ENCODE data around the gene CCDC51. TPM values are rescaled to one million over a fixed set of nuclear protein-coding genes. Genes with fewer than 3 reads are reported as not detected.

CCDC51 gene
- total and polyA plus RNA-seq, 9 of the 15 experiments (the other 6 are each of a cell fraction or from before 2014, with no cell fraction given) = 6.5 to 18.6 (median 15.7) TPM

DNA sequence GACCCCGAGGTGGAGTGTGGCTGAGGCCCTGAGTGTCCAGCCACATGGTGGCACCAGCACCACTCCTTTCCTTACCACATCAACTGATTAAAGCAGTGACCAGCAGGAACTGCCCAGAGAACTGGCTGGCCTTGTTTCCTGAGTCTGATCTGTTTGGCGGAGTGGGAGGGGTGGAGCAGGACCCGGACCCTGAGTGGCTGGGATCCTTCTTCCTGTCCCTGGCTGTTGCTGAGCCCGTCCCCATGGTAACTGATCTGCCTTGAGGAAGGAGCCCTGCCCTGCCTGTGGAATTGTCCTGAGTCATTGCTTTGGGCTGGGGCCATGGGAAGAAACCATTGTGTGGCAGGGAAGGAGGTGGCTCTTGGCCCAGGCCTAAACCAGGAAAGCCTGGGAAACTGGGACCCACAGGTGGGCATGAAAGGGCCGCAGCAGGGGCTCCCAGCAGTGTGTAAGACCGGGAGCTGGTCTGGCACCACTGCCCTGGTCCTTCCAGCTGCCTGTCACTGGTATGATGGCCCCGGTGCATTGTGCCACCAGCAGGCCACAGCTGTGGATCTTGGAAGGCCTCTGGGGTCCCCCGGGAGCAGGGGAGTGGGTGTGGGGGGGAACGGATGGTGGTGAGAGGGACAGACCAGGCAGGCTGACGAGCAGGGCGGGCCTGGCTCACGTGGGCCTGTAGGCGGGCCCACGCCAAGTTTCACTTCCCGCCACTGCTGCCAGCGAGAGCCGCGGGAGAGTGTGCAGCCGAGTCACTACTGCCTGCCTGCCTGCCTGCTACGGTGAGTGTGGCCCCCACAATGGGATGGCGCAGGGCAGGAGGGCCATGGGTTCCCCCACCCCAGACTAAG is 25.8 kb upstream of the CCDC51 start (continued):
- TF ChIP-seq, protein P1, sequence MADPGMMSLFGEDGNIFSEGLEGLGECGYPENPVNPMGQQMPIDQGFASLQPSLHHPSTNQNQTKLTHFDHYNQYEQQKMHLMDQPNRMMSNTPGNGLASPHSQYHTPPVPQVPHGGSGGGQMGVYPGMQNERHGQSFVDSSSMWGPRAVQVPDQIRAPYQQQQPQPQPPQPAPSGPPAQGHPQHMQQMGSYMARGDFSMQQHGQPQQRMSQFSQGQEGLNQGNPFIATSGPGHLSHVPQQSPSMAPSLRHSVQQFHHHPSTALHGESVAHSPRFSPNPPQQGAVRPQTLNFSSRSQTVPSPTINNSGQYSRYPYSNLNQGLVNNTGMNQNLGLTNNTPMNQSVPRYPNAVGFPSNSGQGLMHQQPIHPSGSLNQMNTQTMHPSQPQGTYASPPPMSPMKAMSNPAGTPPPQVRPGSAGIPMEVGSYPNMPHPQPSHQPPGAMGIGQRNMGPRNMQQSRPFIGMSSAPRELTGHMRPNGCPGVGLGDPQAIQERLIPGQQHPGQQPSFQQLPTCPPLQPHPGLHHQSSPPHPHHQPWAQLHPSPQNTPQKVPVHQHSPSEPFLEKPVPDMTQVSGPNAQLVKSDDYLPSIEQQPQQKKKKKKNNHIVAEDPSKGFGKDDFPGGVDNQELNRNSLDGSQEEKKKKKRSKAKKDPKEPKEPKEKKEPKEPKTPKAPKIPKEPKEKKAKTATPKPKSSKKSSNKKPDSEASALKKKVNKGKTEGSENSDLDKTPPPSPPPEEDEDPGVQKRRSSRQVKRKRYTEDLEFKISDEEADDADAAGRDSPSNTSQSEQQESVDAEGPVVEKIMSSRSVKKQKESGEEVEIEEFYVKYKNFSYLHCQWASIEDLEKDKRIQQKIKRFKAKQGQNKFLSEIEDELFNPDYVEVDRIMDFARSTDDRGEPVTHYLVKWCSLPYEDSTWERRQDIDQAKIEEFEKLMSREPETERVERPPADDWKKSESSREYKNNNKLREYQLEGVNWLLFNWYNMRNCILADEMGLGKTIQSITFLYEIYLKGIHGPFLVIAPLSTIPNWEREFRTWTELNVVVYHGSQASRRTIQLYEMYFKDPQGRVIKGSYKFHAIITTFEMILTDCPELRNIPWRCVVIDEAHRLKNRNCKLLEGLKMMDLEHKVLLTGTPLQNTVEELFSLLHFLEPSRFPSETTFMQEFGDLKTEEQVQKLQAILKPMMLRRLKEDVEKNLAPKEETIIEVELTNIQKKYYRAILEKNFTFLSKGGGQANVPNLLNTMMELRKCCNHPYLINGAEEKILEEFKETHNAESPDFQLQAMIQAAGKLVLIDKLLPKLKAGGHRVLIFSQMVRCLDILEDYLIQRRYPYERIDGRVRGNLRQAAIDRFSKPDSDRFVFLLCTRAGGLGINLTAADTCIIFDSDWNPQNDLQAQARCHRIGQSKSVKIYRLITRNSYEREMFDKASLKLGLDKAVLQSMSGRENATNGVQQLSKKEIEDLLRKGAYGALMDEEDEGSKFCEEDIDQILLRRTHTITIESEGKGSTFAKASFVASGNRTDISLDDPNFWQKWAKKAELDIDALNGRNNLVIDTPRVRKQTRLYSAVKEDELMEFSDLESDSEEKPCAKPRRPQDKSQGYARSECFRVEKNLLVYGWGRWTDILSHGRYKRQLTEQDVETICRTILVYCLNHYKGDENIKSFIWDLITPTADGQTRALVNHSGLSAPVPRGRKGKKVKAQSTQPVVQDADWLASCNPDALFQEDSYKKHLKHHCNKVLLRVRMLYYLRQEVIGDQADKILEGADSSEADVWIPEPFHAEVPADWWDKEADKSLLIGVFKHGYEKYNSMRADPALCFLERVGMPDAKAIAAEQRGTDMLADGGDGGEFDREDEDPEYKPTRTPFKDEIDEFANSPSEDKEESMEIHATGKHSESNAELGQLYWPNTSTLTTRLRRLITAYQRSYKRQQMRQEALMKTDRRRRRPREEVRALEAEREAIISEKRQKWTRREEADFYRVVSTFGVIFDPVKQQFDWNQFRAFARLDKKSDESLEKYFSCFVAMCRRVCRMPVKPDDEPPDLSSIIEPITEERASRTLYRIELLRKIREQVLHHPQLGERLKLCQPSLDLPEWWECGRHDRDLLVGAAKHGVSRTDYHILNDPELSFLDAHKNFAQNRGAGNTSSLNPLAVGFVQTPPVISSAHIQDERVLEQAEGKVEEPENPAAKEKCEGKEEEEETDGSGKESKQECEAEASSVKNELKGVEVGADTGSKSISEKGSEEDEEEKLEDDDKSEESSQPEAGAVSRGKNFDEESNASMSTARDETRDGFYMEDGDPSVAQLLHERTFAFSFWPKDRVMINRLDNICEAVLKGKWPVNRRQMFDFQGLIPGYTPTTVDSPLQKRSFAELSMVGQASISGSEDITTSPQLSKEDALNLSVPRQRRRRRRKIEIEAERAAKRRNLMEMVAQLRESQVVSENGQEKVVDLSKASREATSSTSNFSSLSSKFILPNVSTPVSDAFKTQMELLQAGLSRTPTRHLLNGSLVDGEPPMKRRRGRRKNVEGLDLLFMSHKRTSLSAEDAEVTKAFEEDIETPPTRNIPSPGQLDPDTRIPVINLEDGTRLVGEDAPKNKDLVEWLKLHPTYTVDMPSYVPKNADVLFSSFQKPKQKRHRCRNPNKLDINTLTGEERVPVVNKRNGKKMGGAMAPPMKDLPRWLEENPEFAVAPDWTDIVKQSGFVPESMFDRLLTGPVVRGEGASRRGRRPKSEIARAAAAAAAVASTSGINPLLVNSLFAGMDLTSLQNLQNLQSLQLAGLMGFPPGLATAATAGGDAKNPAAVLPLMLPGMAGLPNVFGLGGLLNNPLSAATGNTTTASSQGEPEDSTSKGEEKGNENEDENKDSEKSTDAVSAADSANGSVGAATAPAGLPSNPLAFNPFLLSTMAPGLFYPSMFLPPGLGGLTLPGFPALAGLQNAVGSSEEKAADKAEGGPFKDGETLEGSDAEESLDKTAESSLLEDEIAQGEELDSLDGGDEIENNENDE (IDR thresholded peaks at IDR 0.05; ENCODE audit: low read depth, low read length) = no peak
- TF ChIP-seq, protein P2, sequence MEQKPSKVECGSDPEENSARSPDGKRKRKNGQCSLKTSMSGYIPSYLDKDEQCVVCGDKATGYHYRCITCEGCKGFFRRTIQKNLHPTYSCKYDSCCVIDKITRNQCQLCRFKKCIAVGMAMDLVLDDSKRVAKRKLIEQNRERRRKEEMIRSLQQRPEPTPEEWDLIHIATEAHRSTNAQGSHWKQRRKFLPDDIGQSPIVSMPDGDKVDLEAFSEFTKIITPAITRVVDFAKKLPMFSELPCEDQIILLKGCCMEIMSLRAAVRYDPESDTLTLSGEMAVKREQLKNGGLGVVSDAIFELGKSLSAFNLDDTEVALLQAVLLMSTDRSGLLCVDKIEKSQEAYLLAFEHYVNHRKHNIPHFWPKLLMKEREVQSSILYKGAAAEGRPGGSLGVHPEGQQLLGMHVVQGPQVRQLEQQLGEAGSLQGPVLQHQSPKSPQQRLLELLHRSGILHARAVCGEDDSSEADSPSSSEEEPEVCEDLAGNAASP (IDR thresholded peaks at IDR 0.05) = no peak
- TF ChIP-seq ZNF561 (CRISPR knock-in tag; conservative IDR thresholded peaks at IDR 0.05) (no peak), CREM (IDR thresholded peaks at IDR 0.05; ENCODE audit: low read depth) (no peak), ARNT (IDR thresholded peaks at IDR 0.05) (no peak), SMC3 (conservative IDR thresholded peaks at IDR 0.05; ENCODE audit: insufficient read depth, low read depth, low read length) (peak; percentile 36; the same call in 1 of the 2 replicates), RBM39 (optimal IDR thresholded peaks at IDR 0.05; ENCODE audit: low read depth, low read length) (no peak), KDM1A (IDR thresholded peaks at IDR 0.05) (no peak), ZNF212 (CRISPR knock-in tag; IDR thresholded peaks at IDR 0.05) (no peak), XRCC4 (IDR thresholded peaks at IDR 0.05; ENCODE audit: extremely low read depth, insufficient read depth, insufficient read length) (no peak), NFE2 (IDR thresholded peaks at IDR 0.05; ENCODE audit: low read depth) (peak; percentile 97), CSDE1 (IDR thresholded peaks at IDR 0.05) (peak in 1 of 2 experiments; percentile 71; a peak in 1 of 4 replicates), MED1 (CRISPR knock-in tag; IDR thresholded peaks at IDR 0.05; ENCODE audit: borderline replicate concordance) (no peak)
- TF ChIP-seq, protein P3, sequence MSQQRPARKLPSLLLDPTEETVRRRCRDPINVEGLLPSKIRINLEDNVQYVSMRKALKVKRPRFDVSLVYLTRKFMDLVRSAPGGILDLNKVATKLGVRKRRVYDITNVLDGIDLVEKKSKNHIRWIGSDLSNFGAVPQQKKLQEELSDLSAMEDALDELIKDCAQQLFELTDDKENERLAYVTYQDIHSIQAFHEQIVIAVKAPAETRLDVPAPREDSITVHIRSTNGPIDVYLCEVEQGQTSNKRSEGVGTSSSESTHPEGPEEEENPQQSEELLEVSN (IDR thresholded peaks at IDR 0.05; ENCODE audit: borderline replicate concordance in 1 of 2, extremely low read depth in 1 of 2, insufficient read depth in 1 of 2, insufficient read length in 1 of 2, low read depth in 1 of 2, low read length in 1 of 2, poor library complexity in 1 of 2, severe bottlenecking in 1 of 2) = peak; percentile 29 to 66

Data from K562 (cell line).